Activated T-cell treated with anti-CD3 and anti-CD28 coated beads, Interleukin-2, amount 50 U/mL, for 48 hours (primary cell): Measurements from ENCODE around the gene KCTD19.

Source experiments
- DNase-seq, 2 experiments: peaks; one replicate each; pipeline ENCODE4 v3.0.0-alpha.2; 2020

KCTD19 gene

GRCh38 chr16:67257486-67258160, 68.9 kb downstream of the KCTD19 start:
- no peak for DNase-seq

GRCh38 chr16:67256701-67257230, 69.8 kb downstream of the KCTD19 start:
- DNase-seq = no peak

GRCh38 chr16:67255553-67256221, 70.9 kb downstream of the KCTD19 start:
- no peak for DNase-seq

- no peak for DNase-seq
Measured at GRCh38 chr16:67254801-67255552, 71.6 kb downstream of the KCTD19 start.

- no peak for DNase-seq
Measured at GRCh38 chr16:67252609-67253497, 73.7 kb downstream of the KCTD19 start.

- DNase-seq = no peak
Measured at GRCh38 chr16:67250045-67250327, 76.6 kb downstream of the KCTD19 start.

DNA sequence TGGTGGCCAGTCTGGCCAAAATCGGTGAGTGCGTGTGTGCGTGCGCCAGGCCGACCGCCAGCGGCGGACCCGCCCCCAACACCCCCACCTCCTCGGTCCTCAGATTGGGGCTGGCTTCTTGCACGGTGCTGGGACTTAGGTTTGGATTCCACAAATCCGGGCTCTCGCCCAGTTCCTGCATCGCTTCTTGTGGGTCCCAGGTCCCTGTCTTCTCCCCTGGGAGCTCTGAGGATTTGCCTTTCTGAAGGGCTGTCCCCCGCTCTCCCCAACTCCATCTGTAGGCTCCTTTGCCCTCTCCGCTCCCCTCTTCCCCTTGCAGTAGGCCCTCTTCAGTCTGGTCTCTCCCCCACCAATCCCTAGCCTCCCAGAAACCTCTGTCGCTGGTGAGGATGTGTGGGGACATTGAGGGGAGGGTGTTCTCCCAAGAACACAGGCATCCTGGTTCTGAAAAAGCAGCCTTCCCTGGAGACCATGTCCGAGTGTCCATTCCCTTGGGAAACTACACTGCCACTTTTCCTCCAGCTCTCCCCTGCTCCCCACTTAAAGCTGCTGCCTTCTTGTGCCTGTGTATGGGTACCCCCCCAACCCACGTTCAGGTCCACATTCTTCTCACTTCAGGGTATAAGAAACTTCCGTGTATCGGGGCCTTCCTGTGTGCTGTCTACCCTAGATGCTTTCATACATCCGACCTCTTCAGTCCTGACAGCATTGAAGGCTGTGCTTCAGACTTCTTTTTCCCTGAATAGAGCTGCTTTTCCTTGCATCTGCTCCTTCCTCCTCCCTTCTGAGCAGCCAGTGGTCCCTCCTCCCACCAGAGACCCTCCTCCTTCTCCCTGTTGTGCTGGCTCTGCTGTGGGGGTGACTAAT, 77.1 kb downstream of the KCTD19 start:
- DNase-seq = peak in 1 of 2 experiments; percentile 39

DNA sequence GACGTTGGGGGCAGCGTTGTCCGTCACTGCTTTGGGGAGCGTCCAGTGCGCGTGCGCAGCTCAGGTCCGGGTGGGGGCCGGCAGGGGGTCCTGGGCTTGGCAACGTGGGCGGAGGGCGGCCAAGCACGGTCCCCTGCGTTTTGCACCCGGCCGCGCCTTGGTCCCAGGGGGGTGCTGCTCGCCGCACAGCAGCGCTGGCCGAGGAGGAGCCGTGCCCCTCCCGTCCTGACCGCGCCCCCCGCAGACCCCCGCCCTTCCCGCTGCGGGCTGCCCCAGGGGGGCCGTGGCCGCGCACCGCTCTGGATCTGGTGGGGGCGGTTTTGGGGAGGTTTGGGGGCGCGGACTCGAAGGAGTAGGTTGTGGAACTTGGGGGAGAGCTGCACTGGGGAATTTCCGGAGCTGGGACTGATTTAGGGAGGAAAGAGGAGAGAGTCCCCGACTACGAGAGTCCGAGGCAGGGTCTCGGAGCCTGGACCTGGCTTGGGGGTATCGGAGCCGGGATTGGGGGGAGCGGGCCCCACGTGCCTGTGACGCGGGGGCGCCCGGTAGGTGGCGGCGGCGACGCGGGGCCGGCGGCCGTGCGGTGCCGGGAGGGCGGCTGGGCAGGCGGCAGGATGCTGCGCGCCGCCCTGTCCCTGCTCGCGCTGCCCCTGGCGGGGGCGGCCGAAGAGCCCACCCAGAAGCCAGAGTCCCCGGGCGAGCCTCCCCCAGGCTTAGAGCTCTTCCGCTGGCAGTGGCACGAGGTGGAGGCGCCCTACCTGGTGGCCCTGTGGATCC, 78.0 kb downstream of the KCTD19 start, which contains the start of gene SLC9A5:
Gene SLC9A5 (plus strand): TSS at position 579 of the 777 bp plus-strand sequence. CDS start 36 bp downstream, at position 615.
- DNase-seq = peak; percentile 52 to 62

- DNase-seq = no peak
Measured at GRCh38 chr16:67248073-67248400, 78.5 kb downstream of the KCTD19 start.

- peak; percentile 99 to 100 for DNase-seq
Measured at GRCh38 chr16:67247192-67248072, 79.1 kb downstream of the KCTD19 start, which contains the start of gene FHOD1. Gene FHOD1, minus strand, starts transcription at chr16:67247481. Its CDS starts 71 bp downstream, at chr16:67247410.

DNA sequence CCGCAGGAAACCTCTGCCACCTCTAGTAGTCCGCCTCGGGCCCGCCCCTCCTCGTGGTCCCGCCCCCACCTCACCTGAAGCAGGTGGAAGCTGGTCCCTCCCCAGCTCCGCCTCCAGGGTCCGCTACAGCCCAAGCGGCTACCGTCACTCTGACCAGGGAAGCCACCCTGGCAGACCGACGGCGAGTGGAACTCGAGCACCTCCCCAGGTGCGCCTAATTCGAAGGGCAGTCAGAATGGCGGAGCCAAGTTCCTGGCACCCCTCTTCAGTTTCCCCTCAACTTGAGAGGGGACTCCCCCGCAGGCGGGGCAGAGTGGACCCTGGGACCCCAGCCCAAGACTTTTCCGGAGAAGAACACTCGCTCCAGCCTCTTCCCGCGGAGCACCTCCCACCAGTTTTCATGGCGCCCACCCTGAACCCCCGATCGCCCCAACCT, 79.8 kb downstream of the KCTD19 start:
- DNase-seq = no peak

DNA sequence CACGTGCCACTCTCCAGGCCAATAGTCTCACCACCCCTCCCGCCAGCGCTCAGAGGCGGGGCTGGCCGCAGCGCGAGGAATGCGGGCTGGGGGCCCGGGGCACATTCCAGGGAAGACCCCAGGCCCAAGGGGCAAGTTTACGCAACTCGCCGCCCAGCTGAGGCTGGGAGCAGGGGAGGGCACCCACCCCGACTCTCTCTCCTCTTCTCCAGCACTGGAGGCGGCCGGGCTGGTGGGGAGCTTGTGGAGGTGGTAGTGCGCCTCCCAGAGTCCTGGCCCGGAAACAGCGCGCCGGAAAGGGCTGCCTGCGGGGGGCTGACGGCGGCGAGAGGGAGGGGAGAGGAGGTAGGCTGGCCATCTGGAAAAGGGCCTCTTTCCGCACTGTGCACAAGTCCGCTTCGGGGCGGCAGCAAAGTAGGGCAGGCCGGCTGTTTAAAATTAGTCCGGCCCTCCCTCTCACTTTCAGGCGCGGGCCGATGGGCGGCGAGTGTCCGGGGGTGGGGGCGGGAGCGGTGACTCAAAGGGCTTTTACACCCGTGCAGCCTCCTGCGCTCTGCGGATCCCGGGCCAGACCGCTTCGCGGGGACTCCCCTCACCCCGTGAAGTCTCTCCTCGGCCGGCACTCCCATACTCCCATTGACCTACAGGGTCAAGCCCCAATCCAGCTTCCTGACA, 80.3 kb downstream of the KCTD19 start:
- DNase-seq = peak; percentile 73 to 78

DNA sequence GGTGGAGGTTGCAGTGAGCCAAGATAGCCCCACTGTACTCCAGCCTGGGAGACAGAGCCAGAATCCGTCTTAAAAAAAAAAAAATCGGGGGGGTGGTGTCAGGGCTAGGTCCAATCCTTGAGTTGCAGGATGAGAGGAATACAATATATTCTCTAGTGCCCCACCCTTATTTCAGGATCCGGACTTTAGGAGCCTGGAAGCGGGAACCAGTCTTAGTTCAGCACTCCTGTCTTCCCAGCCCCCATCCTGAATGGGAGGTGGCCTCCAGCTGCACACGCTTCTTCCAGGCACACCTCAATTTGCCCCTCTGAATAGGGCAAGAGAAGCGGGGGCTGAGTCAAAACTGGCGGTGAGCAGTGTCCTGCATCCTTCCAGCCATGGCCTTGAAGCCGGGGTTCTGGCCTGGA, 80.9 kb downstream of the KCTD19 start:
- DNase-seq = no peak

- DNase-seq = no peak
Measured at GRCh38 chr16:67245186-67245585, 81.4 kb downstream of the KCTD19 start.

DNA sequence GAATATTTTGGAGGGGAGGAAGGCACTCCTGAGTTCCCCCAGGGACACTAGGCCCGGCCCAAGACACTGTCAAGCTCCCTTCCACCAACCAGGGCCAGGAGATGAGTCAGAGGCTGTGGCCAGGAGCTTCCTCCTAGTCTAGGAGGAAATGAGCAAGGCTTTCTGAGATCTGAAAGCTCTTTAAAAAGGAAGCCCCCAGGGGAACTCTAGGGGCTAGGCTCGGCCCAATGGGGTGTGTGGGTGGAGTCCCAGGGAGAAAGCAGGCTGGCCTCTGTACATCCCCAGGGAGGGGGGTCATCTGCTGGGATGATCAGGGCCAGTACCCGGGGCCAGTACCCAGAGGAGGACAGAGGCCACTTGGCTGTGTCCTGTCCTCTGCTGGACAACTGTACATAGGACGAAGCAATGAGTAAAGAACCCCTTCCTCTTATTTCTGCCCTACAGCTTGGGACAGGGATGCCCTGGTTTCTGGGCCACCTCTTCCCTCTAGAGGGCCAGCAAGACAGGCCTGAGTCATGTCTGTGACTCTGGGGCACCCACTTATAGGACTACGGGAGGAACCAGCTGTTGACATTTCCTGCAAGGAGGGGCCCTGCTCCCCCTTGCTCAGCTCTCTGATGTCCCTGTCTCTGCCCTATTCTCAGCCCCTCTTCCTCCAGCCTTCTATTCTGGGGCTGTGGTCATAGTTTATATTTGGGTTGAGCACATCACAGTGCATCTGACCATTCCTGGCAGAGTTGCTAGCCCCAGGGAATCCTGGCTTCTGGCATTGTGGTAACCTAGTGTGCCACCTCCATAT, 82.0 kb downstream of the KCTD19 start:
- DNase-seq = peak; percentile 84 to 86

DNA sequence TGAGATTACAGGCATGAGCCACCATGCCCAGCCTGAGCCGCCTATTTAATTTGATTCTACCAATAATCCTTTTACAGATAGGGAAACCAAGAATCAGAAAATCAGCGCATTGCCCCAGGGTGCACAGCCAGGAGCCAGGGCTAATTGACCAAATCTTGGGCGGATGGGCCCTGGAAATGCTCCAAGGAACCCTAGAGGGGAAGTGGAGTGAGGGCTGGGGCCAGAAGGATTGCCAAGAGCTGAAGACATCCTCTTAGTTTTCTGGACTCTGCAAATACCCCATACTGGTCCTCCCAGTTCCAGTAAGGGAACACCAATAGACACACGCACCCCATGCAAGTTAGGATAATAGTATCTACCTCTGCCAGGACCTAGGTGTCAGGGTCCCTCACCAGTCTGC, 83.1 kb downstream of the KCTD19 start:
- no peak for DNase-seq

DNA sequence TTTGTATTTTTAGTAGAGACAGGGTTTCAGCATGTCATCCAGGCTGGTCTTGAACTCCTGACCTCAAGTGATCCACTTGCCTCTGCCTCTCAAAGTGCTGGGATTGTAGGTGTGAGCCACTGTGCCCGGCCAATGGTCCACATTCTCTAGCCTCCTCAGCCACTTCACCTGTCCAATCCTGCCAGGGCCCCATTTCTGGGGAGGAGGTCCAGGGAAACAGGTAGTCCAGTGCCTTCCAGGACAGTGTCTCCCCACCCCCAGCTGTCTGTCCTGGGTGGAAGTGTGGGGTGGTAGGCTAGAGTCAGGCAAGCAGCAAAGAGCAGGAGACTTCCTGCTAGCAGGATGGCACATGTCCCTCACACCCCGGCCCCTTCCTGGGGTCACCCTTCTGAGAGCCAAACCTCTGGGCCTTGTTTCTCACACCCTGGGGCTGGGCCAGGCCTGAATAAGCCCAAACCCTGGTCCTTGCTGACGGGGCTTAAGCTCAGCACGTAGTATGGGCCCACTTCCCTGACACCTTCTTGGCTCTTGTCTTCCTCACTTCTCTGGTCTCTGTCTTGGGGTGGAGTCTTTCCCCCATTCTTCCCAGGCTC, 84.3 kb downstream of the KCTD19 start:
- DNase-seq = no peak
